GM12878 (cell line): ENCODE data around the gene DUSP16. TPM values are rescaled to one million over a fixed set of nuclear protein-coding genes. Genes with fewer than 3 reads are reported as not detected.

Experiments used
- ATAC-seq: fragments of 200-7000 bp; cut with Tn5 transposase; 3 replicates; pipeline ENCODE4 v1.9.1; 2020; ENCODE audit warnings: mild to moderate bottlenecking, moderate library complexity
- BruUV-seq: library from RNA; stranded (reverse); fragments of 400-500 nt; replicated peaks from 2 replicates; lab custom pipeline; 2021; lab: Mats Ljungman, UMichigan
- CTCF ChIA-PET: fragments of 300-600 bp; sonication (Branson Sonifier 250); formaldehyde crosslinking; extraction: SDS; loops from one replicate; lab custom pipeline; 2021; ENCODE audit warnings: inconsistent platforms; lab: Yijun Ruan, JAX
- POLR2A ChIA-PET: fragments of 350-600 bp; formaldehyde crosslinking; extraction: SDS; loops from one replicate; lab custom pipeline; 2021; ENCODE audit warnings: inconsistent platforms; lab: Charles Lee
- RAD21 ChIA-PET: fragments of 300-600 bp; sonication (Branson Sonifier 250); formaldehyde crosslinking; loops from one replicate; lab custom pipeline; 2023; ENCODE audit warnings: antibody characterized with exemption; ENCODE audit not compliant: unreplicated experiment; lab: Charles Lee
- SMC1A ChIA-PET: fragments of 300-600 bp; sonication (Branson Sonifier 250); formaldehyde crosslinking; loops from one replicate; lab custom pipeline; 2023; ENCODE audit not compliant: unreplicated experiment, uncharacterized antibody; lab: Charles Lee
- DNase-seq: peaks from one replicate; pipeline ENCODE4 v3.0.0-alpha.2; 2011; ENCODE audit warnings: low read depth, low spot score
- FAIRE-seq: peaks from 3 replicates; lab custom pipeline; 2011; peaks lifted over from hg19 to GRCh38; lab: Jason Lieb, UNC
- H2AFZ ChIP-seq: 2 replicates; pipeline ENCODE4 v1.6.0; 2011; ENCODE audit warnings: low read depth, low read length, control low read depth; ENCODE audit not compliant: control insufficient read depth
- H3K27ac ChIP-seq: 2 replicates; pipeline ENCODE4 v1.5.1; 2011; ENCODE audit warnings: control low read depth; ENCODE audit not compliant: control insufficient read depth, insufficient read depth
- H3K27me3 ChIP-seq, 2 experiments: replicated peaks in 1 of 2; 2 replicates each; pipeline versions ENCODE4 v1.6.0 to v1.6.1; 2011; ENCODE audit warnings: low read length in 1 of 2; ENCODE audit not compliant: control insufficient read depth in 2 of 2, insufficient read depth in 2 of 2
- H3K36me3 ChIP-seq, 2 experiments: 2 replicates each; pipeline ENCODE4 v1.5.1; 2011; ENCODE audit warnings: low read length in 1 of 2; ENCODE audit not compliant: control insufficient read depth in 2 of 2, insufficient read depth in 2 of 2
- H3K4me1 ChIP-seq: 2 replicates; pipeline ENCODE4 v1.6.1; 2011; ENCODE audit warnings: mild to moderate bottlenecking, low read length, moderate library complexity, mixed read lengths; ENCODE audit not compliant: control insufficient read depth, insufficient read depth
- H3K4me2 ChIP-seq: 2 replicates; pipeline ENCODE4 v1.6.0; 2011; ENCODE audit warnings: control low read depth; ENCODE audit not compliant: control insufficient read depth, insufficient read depth
- H3K4me3 ChIP-seq: fragments of 200-600 bp; sonication (generic); 2 replicates; pipeline ENCODE4 v1.5.1; 2016
- H3K79me2 ChIP-seq: 2 replicates; pipeline ENCODE4 v1.6.0; 2011; ENCODE audit warnings: low read length; ENCODE audit not compliant: control insufficient read depth, insufficient read depth
- H3K9ac ChIP-seq: 2 replicates; pipeline ENCODE4 v1.8.0; 2011; ENCODE audit warnings: low read length, control low read depth, mixed read lengths; ENCODE audit not compliant: control insufficient read depth, insufficient read depth
- H3K9me3 ChIP-seq: replicated peaks from 3 replicates; pipeline ENCODE4 v1.5.1; 2011; ENCODE audit warnings: mild to moderate bottlenecking, low read length; ENCODE audit not compliant: control insufficient read depth, insufficient read depth
- H4K20me1 ChIP-seq: 2 replicates; pipeline ENCODE4 v1.6.0; 2011; ENCODE audit not compliant: control insufficient read depth, insufficient read depth
- BCL11A ChIP-seq: IDR thresholded peaks from 2 replicates; pipeline ENCODE4 v1.6.1; 2011; ENCODE audit warnings: low read depth, low read length
- CEBPB ChIP-seq, 2 experiments: fragments of 150-350 bp in 1 of 2; IDR thresholded peaks; 2 replicates each; pipeline ENCODE4 v1.6.1; 2012 to 2014; ENCODE audit warnings: low read depth in 2 of 2, low read length in 2 of 2, borderline replicate concordance in 1 of 2, inconsistent platforms in 1 of 2
- CREM ChIP-seq: IDR thresholded peaks from 2 replicates; pipeline ENCODE4 v1.6.1; 2014; ENCODE audit warnings: antibody characterized with exemption, low read depth
- KLF5 ChIP-seq: fragments of 450-650 bp; IDR thresholded peaks from 2 replicates; pipeline ENCODE4 v1.6.1; 2014; ENCODE audit warnings: mild to moderate bottlenecking; ENCODE audit not compliant: partially characterized antibody
- MEF2A ChIP-seq: IDR thresholded peaks from 2 replicates; pipeline ENCODE4 v1.6.1; 2011; ENCODE audit warnings: low read depth, mild to moderate bottlenecking, low read length, moderate library complexity; ENCODE audit not compliant: insufficient read depth
- MTA2 ChIP-seq: fragments of 450-650 bp; IDR thresholded peaks from 2 replicates; pipeline ENCODE4 v1.6.1; 2016; ENCODE audit warnings: low read depth, mild to moderate bottlenecking, moderate library complexity
- PAX8 ChIP-seq: fragments of 450-650 bp; IDR thresholded peaks from 2 replicates; pipeline ENCODE4 v1.6.1; 2017; ENCODE audit warnings: mild to moderate bottlenecking, moderate library complexity
- RCOR1 ChIP-seq: conservative IDR thresholded peaks from 2 replicates; pipeline ENCODE4 v1.6.1; 2012; ENCODE audit warnings: low read depth, low read length, improper control_type of control experiment
- RFX5 ChIP-seq: IDR thresholded peaks from 2 replicates; pipeline ENCODE4 v1.6.1; 2011; ENCODE audit warnings: low read depth, low read length, improper control_type of control experiment
- SRF ChIP-seq, 2 experiments: IDR thresholded peaks; 2 replicates each; pipeline ENCODE4 v1.6.1; 2011; ENCODE audit warnings: low read depth in 2 of 2, low read length in 2 of 2, mild to moderate bottlenecking in 1 of 2, moderate library complexity in 1 of 2
- TCF12 ChIP-seq: IDR thresholded peaks from 2 replicates; pipeline ENCODE4 v1.6.1; 2011; ENCODE audit warnings: low read depth, mild to moderate bottlenecking, low read length
- ZNF217 ChIP-seq: fragments of 450-650 bp; IDR thresholded peaks from 2 replicates; pipeline ENCODE4 v1.6.1; 2017; ENCODE audit warnings: antibody characterized with exemption, mild to moderate bottlenecking
- WGBS: methylation state at CpG from one replicate; pipeline ENCODE4 v1.1.6; 2016; ENCODE audit warnings: low lambda C conversion rate; ENCODE audit not compliant: insufficient replicate concordance, insufficient coverage; ENCODE audit errors: missing lambda C conversion rate; 5-methylcytosine and 5-hydroxymethylcytosine counted together
- in situ Hi-C: fragments of 300-500 bp; cut with MboI; formaldehyde crosslinking; loops from 9 replicates; pipeline ENCODE4 v1.14.3; 2018; ENCODE audit warnings: mixed read lengths
- intact Hi-C: fragments of 100-400 bp; cut with micrococcal nuclease; formaldehyde crosslinking; loops from one replicate; pipeline ENCODE4 v1.14.2; 2022; ENCODE audit not compliant: unreplicated experiment
- polyA plus RNA-seq, 11 experiments: library from polyadenylated mRNA; depleted of rRNA in 4 of 11; unstranded in 6 of 11; stranded (reverse) in 5 of 11; fragments of >200 nt; fragmentation: Nextera tagmentation in 4 of 11; fragmentation: Illumina TruSeq in 1 of 11; extraction: Ambion mirVana in 4 of 11; extraction: Trizol in 1 of 11; gene quantifications; 1 replicate in 1 of 11; 2 replicates in 10 of 11; pipeline versions ENCODE4 v1.2.1 to v1.2.3, GENCODE V29; 2011 to 2016; ENCODE audit warnings: inconsistent platforms in 2 of 11, missing spikeins in 2 of 11, low read depth in 1 of 11
- total RNA-seq, 4 experiments: library from RNA; depleted of rRNA in 3 of 4; stranded (reverse); fragments of >200 nt in 3 of 4; fragmentation: Illumina TruSeq in 1 of 4; extraction: Trizol in 1 of 4; gene quantifications; 2 replicates each; pipeline versions ENCODE4 v1.2.1 to v1.2.3, GENCODE V29; 2013 to 2021
- TF ChIP-seq, protein P1 (sequence below): fragments of 450-650 bp; IDR thresholded peaks from 2 replicates; pipeline ENCODE4 v1.6.1; 2017; ENCODE audit warnings: mild to moderate bottlenecking, low read depth, inconsistent platforms; ENCODE audit not compliant: poor library complexity, severe bottlenecking
- TF ChIP-seq, protein P2 (sequence below): IDR thresholded peaks from 2 replicates; pipeline ENCODE4 v1.6.1; 2012; ENCODE audit warnings: low read depth, low read length, improper control_type of control experiment
- TF ChIP-seq, protein P3 (sequence below), 3 experiments: IDR thresholded peaks in 2 of 3; conservative IDR thresholded peaks in 1 of 3; 2 replicates each; pipeline ENCODE4 v1.5.1; 2011; ENCODE audit warnings: low read depth in 3 of 3, low read length in 3 of 3, mild to moderate bottlenecking in 3 of 3, control low read depth in 2 of 3, moderate library complexity in 2 of 3, inconsistent platforms in 1 of 3, mixed read lengths in 1 of 3; ENCODE audit not compliant: control insufficient read depth in 2 of 3, insufficient read depth in 1 of 3; ENCODE audit errors: extremely low read depth in 1 of 3
- TF ChIP-seq, protein P4 (sequence below): IDR thresholded peaks from 2 replicates; pipeline ENCODE4 v1.6.1; 2011; ENCODE audit warnings: low read depth, mild to moderate bottlenecking, low read length, moderate library complexity, borderline replicate concordance; ENCODE audit errors: extremely low read depth

The DUSP16 gene
- total and polyA plus RNA-seq, 10 of the 15 experiments (the other 5 are each of a cell fraction or from before 2014, with no cell fraction given), result 3.9 to 75.3 (median 26.8) TPM

DNA sequence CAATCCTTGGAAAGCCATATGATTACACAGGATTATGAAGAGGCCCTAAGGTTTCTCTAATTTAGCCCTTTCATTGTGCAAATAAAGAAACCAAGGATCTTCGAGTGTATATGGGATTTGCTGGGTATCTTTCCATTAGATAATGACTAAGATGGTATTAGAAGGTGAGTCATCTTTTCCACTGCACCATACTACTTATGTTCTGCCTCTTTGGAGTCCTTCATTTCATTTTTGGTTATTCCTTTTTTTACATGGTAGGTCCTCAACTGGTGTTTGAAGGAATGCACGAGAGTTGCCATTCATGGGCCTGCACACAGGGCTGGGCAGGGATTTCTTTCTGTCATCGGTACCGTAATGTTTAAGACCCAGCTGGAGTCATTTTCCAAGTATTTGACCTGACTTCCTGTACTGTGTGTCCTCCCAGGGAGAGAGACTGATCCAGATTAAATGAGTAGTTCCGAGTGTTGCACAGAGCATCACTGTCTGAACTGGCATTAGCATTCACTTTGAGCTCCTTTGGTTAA, 120.1 kb downstream of the DUSP16 start:
- TF ChIP-seq TCF12 (no peak), PAX8 (no peak), SRF (IDR thresholded peaks at IDR 0.05; ENCODE audit: low read depth in 2 of 2, low read length in 2 of 2) (no peak), CEBPB (IDR thresholded peaks at IDR 0.05; ENCODE audit: borderline replicate concordance in 1 of 2, low read depth in 2 of 2, low read length in 2 of 2) (no peak), RCOR1 (no peak), BCL11A (no peak), RFX5 (no peak), KLF5 (no peak), ZNF217 (no peak), CREM (no peak), MEF2A (no peak), MTA2 (no peak)
- TF ChIP-seq, protein P1, sequence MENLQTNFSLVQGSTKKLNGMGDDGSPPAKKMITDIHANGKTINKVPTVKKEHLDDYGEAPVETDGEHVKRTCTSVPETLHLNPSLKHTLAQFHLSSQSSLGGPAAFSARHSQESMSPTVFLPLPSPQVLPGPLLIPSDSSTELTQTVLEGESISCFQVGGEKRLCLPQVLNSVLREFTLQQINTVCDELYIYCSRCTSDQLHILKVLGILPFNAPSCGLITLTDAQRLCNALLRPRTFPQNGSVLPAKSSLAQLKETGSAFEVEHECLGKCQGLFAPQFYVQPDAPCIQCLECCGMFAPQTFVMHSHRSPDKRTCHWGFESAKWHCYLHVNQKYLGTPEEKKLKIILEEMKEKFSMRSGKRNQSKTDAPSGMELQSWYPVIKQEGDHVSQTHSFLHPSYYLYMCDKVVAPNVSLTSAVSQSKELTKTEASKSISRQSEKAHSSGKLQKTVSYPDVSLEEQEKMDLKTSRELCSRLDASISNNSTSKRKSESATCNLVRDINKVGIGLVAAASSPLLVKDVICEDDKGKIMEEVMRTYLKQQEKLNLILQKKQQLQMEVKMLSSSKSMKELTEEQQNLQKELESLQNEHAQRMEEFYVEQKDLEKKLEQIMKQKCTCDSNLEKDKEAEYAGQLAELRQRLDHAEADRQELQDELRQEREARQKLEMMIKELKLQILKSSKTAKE, result no peak
- TF ChIP-seq, protein P2, sequence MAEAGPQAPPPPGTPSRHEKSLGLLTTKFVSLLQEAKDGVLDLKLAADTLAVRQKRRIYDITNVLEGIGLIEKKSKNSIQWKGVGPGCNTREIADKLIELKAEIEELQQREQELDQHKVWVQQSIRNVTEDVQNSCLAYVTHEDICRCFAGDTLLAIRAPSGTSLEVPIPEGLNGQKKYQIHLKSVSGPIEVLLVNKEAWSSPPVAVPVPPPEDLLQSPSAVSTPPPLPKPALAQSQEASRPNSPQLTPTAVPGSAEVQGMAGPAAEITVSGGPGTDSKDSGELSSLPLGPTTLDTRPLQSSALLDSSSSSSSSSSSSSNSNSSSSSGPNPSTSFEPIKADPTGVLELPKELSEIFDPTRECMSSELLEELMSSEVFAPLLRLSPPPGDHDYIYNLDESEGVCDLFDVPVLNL, result no peak
- TF ChIP-seq, protein P3, sequence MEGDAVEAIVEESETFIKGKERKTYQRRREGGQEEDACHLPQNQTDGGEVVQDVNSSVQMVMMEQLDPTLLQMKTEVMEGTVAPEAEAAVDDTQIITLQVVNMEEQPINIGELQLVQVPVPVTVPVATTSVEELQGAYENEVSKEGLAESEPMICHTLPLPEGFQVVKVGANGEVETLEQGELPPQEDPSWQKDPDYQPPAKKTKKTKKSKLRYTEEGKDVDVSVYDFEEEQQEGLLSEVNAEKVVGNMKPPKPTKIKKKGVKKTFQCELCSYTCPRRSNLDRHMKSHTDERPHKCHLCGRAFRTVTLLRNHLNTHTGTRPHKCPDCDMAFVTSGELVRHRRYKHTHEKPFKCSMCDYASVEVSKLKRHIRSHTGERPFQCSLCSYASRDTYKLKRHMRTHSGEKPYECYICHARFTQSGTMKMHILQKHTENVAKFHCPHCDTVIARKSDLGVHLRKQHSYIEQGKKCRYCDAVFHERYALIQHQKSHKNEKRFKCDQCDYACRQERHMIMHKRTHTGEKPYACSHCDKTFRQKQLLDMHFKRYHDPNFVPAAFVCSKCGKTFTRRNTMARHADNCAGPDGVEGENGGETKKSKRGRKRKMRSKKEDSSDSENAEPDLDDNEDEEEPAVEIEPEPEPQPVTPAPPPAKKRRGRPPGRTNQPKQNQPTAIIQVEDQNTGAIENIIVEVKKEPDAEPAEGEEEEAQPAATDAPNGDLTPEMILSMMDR (IDR thresholded peaks at IDR 0.05 in 2 of 3, conservative IDR thresholded peaks at IDR 0.05 in 1 of 3; ENCODE audit: control insufficient read depth in 2 of 3, extremely low read depth in 1 of 3, insufficient read depth in 1 of 3, low read depth in 3 of 3, low read length in 3 of 3), result no peak
- TF ChIP-seq, protein P4, sequence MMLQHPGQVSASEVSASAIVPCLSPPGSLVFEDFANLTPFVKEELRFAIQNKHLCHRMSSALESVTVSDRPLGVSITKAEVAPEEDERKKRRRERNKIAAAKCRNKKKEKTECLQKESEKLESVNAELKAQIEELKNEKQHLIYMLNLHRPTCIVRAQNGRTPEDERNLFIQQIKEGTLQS, result no peak
- Histone ChIP-seq H3K4me1 (no peaks in the 10 kb centered on the region), H3K36me3 (peaks cover 0 to 3% of the 10 kb centered on the region in 2 experiments; a peak in 1 of 4 replicates), H3K27me3 (no peaks in the 10 kb centered on the region), H4K20me1 (no peaks in the 10 kb centered on the region), H3K9me3 (no peaks in the 10 kb centered on the region), H3K27ac (no peak overlapping the region), H3K79me2 (no peaks in the 10 kb centered on the region), H3K4me3 (no peak overlapping the region), H2AFZ (no peak overlapping the region), H3K9ac (no peak overlapping the region), H3K4me2 (no peak overlapping the region)
- no TSS peak for BruUV-seq
- no peak for FAIRE-seq
- in situ Hi-C loops (no loop called here), intact Hi-C loops (no loop called here)
- RAD21 ChIA-PET, result interaction anchor here (1.1 to 2.5 kb wide), 2 partner anchors 9 to 32 kb away, joined by 3 to 8 read pairs; no protein-coding TSS in a partner anchor
- 90% methylated on average over 5 of the region's 5 CpGs for WGBS
- SMC1A ChIA-PET, result interaction anchor here (0.6 to 3.5 kb wide), 7 partner anchors 8 to 219 kb away, joined by 3 to 15 read pairs (median 3); no protein-coding TSS in a partner anchor
- ATAC-seq, result no peak
- POLR2A ChIA-PET, result no interaction called here
- no peak for DNase-seq
- CTCF ChIA-PET, result interaction anchor here (1.1 to 1.5 kb wide), 2 partner anchors 20 to 61 kb away, joined by 3 read pairs; no protein-coding TSS in a partner anchor
